Neural progenitor cell (in vitro differentiated cells): ENCODE results near the gene FLACC1.

Source experiments
- CTCF ChIP-seq: fragments of 200-600 bp; sonication (generic); IDR thresholded peaks from 2 replicates; pipeline ENCODE4 v1.5.1; 2017; ENCODE audit warnings: antibody characterized with exemption, mild to moderate bottlenecking
- EZH2 ChIP-seq: fragments of 200-600 bp; sonication (generic); IDR thresholded peaks from 2 replicates; pipeline ENCODE4 v1.6.1; 2017; ENCODE audit warnings: antibody characterized with exemption, mild to moderate bottlenecking, moderate library complexity
- EZH2phosphoT487 ChIP-seq: fragments of 200-600 bp; sonication (generic); IDR thresholded peaks from 2 replicates; pipeline ENCODE4 v1.6.1; 2017; ENCODE audit warnings: antibody characterized with exemption

DNA sequence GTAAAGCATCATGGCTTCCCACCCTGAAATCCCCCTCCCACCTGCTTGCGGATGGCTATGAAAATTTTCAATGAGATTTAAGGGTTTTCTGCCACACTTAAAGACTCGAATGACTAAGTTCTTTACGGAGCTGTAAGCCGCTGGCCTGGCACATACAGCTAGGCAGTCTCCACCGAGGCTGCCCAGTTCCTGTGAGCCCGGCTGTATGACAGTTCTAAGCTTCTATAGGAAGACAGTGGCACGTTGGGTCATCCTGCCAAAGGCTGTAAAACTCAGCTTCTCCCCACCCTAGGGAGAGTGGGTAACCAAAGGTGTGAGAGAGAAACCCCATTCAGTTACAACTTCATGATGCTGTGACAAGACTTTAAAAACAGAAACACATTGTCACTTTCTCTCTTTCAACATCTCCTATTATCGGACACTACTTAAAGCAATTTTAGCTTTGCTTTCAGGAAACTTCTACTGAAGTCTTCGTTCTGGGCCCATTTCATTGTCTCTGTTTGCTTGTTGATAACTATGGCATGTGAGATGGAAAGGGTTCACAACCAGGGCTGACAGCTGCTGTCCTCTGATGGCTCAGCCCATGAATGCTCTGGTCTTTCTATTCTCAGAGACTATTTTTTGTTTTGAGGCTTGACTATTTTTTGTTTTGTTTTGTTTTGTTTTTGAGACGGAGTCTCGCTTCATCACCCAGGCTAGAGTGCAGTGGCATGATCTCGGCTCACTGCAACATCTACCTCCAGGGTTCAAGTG lies 89.7 kb downstream of the FLACC1 start:
- TF ChIP-seq CTCF: no peak
- TF ChIP-seq EZH2phosphoT487: no peak
- no peak for TF ChIP-seq EZH2
